AG20443 (cell line): ENCODE results near the gene HERC2.
"Not testable (repeated sequence)": the region's sequence is repeated elsewhere in the genome, so short reads cannot be mapped to it uniquely, and the experiment has no call there.

ENCODE experiments used
- DNase-seq: peaks from one replicate; pipeline ENCODE4 v3.0.0; 2012; ENCODE audit warnings: low spot score, mixed read lengths

Gene HERC2

GRCh38 chr15:28322129-28322588 lies at the start of gene HERC2:
Gene HERC2, minus strand, starts transcription at chr15:28322179. Its CDS starts 746 bp downstream, at chr15:28321433.
- not testable (repeated sequence) for DNase-seq

- DNase-seq = not testable (repeated sequence)
These were observed 43.5 kb upstream of the HERC2 start for GRCh38 chr15:28365502-28365901.

- DNase-seq = not testable (repeated sequence)
These were observed 36.0 kb upstream of the HERC2 start, which contains the start of gene GOLGA6L24 for GRCh38 chr15:28357984-28358383. Gene GOLGA6L24, minus strand, starts transcription at chr15:28358084. Its CDS starts 61 bp downstream, at chr15:28358023.

- not testable (repeated sequence) for DNase-seq
These were observed 461 bp downstream of the HERC2 start for GRCh38 chr15:28321358-28322078.

GRCh38 chr15:28319725-28320124 lies 2.3 kb downstream of the HERC2 start:
- not testable (repeated sequence) for DNase-seq

GRCh38 chr15:28318828-28319227 lies 3.2 kb downstream of the HERC2 start:
- not testable (repeated sequence) for DNase-seq

GRCh38 chr15:28318122-28318521 lies 3.9 kb downstream of the HERC2 start:
- not testable (repeated sequence) for DNase-seq

- DNase-seq = not testable (repeated sequence)
These were observed 5.0 kb downstream of the HERC2 start for GRCh38 chr15:28316958-28317357.

- DNase-seq = not testable (repeated sequence)
These were observed 11.5 kb downstream of the HERC2 start for GRCh38 chr15:28310454-28310853.

GRCh38 chr15:28308718-28309117 lies 13.3 kb downstream of the HERC2 start:
- DNase-seq = not testable (repeated sequence)

- not testable (repeated sequence) for DNase-seq
These were observed 16.3 kb downstream of the HERC2 start for GRCh38 chr15:28305700-28306099.

- DNase-seq = not testable (repeated sequence)
These were observed 24.5 kb downstream of the HERC2 start for GRCh38 chr15:28297434-28297833.

GRCh38 chr15:28296814-28297213 lies 25.2 kb downstream of the HERC2 start:
- DNase-seq = not testable (repeated sequence)

GRCh38 chr15:28295009-28295563 lies 26.9 kb downstream of the HERC2 start:
- not testable (repeated sequence) for DNase-seq

- DNase-seq = not testable (repeated sequence)
These were observed 27.4 kb downstream of the HERC2 start for GRCh38 chr15:28294560-28294959.

GRCh38 chr15:28289694-28290463 lies 32.1 kb downstream of the HERC2 start:
- DNase-seq = no peak

- DNase-seq = not testable (repeated sequence)
These were observed 32.9 kb downstream of the HERC2 start for GRCh38 chr15:28288830-28289693.

- DNase-seq = not testable (repeated sequence)
These were observed 35.3 kb downstream of the HERC2 start for GRCh38 chr15:28286659-28287058.

- DNase-seq = no peak
These were observed 35.9 kb downstream of the HERC2 start for GRCh38 chr15:28286031-28286430.

- no peak for DNase-seq
These were observed 40.1 kb downstream of the HERC2 start for GRCh38 chr15:28281876-28282275.

- DNase-seq = no peak
These were observed 47.3 kb downstream of the HERC2 start for GRCh38 chr15:28274635-28275034.
